Cardiac muscle cell (in vitro differentiated cells and primary cell): ENCODE results near the gene GAB2. TPM values are rescaled to one million over a fixed set of nuclear protein-coding genes. Genes with fewer than 3 reads are reported as not detected.
"Not testable (repeated sequence)": the region's sequence is repeated elsewhere in the genome, so short reads cannot be mapped to it uniquely, and the experiment has no call there.

Experiments
- DNase-seq, 2 donors: peaks; one replicate each; pipeline versions ENCODE4 v3.0.0 to v3.0.0-alpha.2; 2010 to 2017; ENCODE audit warnings: low read depth in 1 of 2, low spot score in 1 of 2
- H3K27ac ChIP-seq: fragments of 200-600 bp; sonication (generic); 2 replicates; pipeline ENCODE4 v1.5.1; 2016
- H3K27me3 ChIP-seq: fragments of 200-600 bp; sonication (generic); 2 replicates; pipeline ENCODE4 v1.6.0; 2016; ENCODE audit warnings: control low read depth
- H3K36me3 ChIP-seq: fragments of 200-600 bp; sonication (generic); 2 replicates; pipeline ENCODE4 v1.5.1; 2016; ENCODE audit warnings: control low read depth
- H3K4me1 ChIP-seq: fragments of 200-600 bp; sonication (generic); 2 replicates; pipeline ENCODE4 v1.8.1; 2017; ENCODE audit warnings: low read depth, mild to moderate bottlenecking, mixed run types
- H3K4me3 ChIP-seq: fragments of 200-600 bp; sonication (generic); 2 replicates; pipeline ENCODE4 v1.5.1; 2016; ENCODE audit warnings: mild to moderate bottlenecking
- H3K9me3 ChIP-seq: fragments of 200-600 bp; sonication (generic); 2 replicates; pipeline ENCODE4 v1.5.1; 2017; ENCODE audit warnings: low read depth, mild to moderate bottlenecking, control low read depth
- polyA plus RNA-seq: library from polyadenylated mRNA; unstranded; fragments of >200 nt; fragmentation: Nextera tagmentation; extraction: Ambion mirVana; gene quantifications from 2 replicates; pipeline ENCODE4 v1.2.1, GENCODE V29; 2016
- total RNA-seq: library from RNA; depleted of rRNA; stranded (reverse); fragments of >200 nt; gene quantifications from 2 replicates; pipeline ENCODE4 v1.2.3, GENCODE V29; 2016
- TF ChIP-seq, protein P1 (sequence below): IDR thresholded peaks from 2 replicates; pipeline ENCODE4 v1.5.1; 2012; ENCODE audit warnings: low read depth, mild to moderate bottlenecking, low read length

GAB2 gene
- total and polyA plus RNA-seq, 2 experiments from 2014 or later: 5.3 to 18.0 TPM

DNA sequence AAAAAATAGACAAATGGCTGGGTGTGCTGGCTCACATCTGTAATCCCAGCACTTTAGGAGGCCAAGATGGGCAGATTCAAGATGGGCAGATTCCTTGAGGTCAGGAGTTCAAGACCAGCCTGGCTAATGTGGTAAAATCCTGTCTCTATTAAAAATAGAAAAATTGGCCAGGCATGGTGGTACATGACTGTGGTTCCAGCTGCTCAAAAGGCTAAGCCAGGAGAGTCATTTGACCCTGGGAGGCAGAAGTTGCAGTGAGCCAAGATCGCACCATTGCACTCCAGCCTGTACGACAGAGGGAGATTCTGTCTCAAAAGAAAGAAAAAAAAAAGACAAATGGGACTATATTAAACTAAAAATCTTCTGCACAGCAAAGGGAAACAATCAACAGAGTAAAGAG is 173.5 kb downstream of the GAB2 start:
- Histone ChIP-seq H3K27me3 (no peaks in the 10 kb centered on the region), H3K4me1 (no peaks in the 10 kb centered on the region), H3K4me3 (no peak overlapping the region), H3K9me3 (no peaks in the 10 kb centered on the region), H3K27ac (no peak overlapping the region), H3K36me3 (peaks cover under 1% of the 10 kb centered on the region)
- peak in 1 of 2 donors; percentile 46 for DNase-seq
- TF ChIP-seq, protein P1, sequence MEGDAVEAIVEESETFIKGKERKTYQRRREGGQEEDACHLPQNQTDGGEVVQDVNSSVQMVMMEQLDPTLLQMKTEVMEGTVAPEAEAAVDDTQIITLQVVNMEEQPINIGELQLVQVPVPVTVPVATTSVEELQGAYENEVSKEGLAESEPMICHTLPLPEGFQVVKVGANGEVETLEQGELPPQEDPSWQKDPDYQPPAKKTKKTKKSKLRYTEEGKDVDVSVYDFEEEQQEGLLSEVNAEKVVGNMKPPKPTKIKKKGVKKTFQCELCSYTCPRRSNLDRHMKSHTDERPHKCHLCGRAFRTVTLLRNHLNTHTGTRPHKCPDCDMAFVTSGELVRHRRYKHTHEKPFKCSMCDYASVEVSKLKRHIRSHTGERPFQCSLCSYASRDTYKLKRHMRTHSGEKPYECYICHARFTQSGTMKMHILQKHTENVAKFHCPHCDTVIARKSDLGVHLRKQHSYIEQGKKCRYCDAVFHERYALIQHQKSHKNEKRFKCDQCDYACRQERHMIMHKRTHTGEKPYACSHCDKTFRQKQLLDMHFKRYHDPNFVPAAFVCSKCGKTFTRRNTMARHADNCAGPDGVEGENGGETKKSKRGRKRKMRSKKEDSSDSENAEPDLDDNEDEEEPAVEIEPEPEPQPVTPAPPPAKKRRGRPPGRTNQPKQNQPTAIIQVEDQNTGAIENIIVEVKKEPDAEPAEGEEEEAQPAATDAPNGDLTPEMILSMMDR: no peak

DNA sequence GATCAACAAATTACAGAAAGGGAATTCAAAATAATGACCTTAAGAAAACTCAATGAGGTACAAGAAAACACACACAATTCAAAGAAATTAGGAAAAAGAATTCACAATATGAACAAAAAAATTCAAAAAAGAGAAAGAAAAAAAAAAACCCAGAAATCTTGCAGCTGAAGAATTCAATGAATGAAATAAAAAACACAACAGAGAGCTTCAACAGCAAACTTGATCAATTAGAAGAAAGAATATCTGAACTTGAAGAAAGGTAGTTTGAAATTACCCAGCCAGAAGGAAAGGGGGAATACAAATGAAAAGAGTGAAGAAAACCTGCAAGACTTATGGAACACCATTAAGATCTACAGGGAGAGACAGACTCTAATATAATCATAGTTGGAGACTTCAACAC is 176.1 kb downstream of the GAB2 start:
- DNase-seq: no peak
- H3K9me3 ChIP-seq: no peaks in the 10 kb centered on the region
- no peaks in the 10 kb centered on the region for H3K4me1 ChIP-seq
- H3K27ac ChIP-seq: no peak overlapping the region
- no peaks in the 10 kb centered on the region for H3K36me3 ChIP-seq
- no peak overlapping the region for H3K4me3 ChIP-seq
- TF ChIP-seq, protein P1: no peak
- H3K27me3 ChIP-seq: no peaks in the 10 kb centered on the region

DNA sequence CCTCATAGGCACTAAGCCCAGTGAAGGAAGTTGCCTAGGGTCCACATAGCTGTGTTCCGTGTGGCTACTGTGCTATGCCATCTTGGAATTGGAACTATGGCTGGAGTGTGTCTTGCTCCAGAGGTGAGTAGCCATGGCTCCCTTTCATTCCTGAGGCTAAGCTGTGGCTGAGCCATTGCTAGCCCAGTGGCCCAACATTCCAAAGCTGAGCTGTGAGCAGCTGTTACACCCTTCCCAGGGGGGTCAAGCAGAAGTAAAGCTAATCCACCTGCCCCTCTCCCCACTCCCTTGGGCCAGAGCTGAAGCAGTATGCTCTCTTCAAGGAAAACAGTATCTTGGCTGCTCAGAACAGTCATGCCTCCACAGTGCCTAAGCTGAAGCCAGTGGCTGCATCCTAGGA is 177.8 kb downstream of the GAB2 start:
- Histone ChIP-seq H3K36me3 (no peaks in the 10 kb centered on the region), H3K27ac (no peak overlapping the region), H3K4me1 (no peaks in the 10 kb centered on the region), H3K9me3 (no peaks in the 10 kb centered on the region), H3K4me3 (no peak overlapping the region), H3K27me3 (no peaks in the 10 kb centered on the region)
- TF ChIP-seq, protein P1: no peak
- DNase-seq: no peak

DNA sequence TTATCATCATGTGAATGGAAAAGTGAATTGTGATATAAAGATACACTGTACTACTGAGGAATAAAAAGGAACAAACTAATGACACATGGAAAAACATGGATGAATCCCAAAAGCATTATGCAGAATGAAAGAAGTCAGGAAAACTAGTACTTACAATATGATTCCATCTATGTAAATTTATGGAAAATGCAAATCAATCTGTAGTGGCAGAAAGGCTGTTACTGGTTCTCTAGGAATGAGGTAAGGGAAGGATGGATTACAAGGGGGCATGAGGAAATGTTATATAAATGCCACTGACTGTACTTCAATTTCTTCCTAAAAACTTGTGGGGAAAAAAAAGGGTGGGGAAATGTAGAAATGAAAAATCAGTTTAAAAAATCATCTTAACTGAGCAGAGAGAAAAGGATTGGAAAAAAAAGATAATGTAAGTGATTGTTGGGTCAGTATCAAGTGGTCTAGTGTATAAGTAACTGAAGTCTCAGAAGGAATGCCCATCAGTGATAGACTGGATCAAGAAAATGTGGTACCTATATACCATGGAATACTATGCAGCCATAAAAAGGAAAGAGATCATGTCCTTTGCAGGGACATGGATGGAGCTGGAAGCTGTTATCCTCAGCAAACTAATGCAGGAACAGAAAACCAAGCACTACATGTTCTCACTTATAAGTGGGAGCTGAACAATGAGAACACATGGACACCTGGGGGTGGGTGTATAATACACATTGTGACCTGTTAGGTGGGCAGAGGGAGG is 180.2 kb downstream of the GAB2 start:
- no peak overlapping the region for H3K27ac ChIP-seq
- TF ChIP-seq, protein P1: no peak
- no peak overlapping the region for H3K4me3 ChIP-seq
- DNase-seq: no peak
- no peaks in the 10 kb centered on the region for H3K27me3 ChIP-seq
- H3K36me3 ChIP-seq: no peaks in the 10 kb centered on the region
- H3K9me3 ChIP-seq: no peaks in the 10 kb centered on the region
- peaks cover 1% of the 10 kb centered on the region for H3K4me1 ChIP-seq

DNA sequence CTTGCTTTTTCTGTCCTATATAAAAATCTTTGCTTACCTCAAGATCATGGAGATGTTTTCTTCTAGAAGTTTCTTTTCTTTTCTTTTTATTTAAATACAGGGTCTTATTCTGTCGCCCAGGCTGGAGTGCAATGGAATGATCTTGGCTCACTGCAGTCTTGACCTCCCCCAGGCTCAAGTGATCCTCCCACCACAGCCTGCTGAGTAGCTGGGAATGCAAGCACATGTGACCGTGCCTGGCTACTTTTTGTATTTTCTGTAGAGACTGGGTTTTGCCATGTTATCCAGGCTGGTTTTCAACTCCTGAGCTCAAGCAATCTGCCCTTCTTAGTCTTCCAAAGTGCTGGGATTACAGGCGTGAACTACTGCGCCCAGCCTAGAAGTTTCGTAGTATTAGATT is 183.6 kb downstream of the GAB2 start:
- Histone ChIP-seq H3K27me3 (no peaks in the 10 kb centered on the region), H3K9me3 (no peaks in the 10 kb centered on the region), H3K36me3 (no peaks in the 10 kb centered on the region), H3K4me1 (peaks cover 9% of the 10 kb centered on the region), H3K4me3 (no peak overlapping the region), H3K27ac (no peak overlapping the region)
- no peak for DNase-seq
- TF ChIP-seq, protein P1: no peak

DNA sequence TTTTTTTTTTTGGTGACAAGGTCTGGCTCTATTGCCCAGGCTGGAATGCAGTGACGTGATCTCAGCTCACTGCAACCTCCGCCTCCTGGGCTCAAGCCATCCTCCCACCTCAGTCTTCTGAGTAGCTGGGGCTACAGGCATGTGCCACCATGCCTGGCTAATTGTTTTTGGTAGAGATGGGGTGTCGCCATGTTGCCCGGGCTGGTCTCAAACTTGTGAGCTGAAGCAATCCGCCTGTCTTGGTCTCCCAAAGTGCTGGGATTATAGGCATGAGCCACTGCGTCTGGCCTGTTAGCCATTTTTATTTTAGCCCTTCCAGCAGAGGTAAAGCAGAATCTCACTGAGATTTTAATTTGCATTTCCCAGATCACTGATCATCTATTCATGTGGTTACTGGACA is 184.6 kb downstream of the GAB2 start:
- H3K4me3 ChIP-seq, H3K36me3 ChIP-seq, H3K27ac ChIP-seq, H3K4me1 ChIP-seq, H3K27me3 ChIP-seq, DNase-seq, H3K9me3 ChIP-seq: not testable (repeated sequence)
